GM19328 (cell line): ENCODE results near the gene BRSK2.
"Not testable (repeated sequence)": the region's sequence is repeated elsewhere in the genome, so short reads cannot be mapped to it uniquely, and the experiment has no call there.

Experiments used
- ATAC-seq: cut with Tn5 transposase; IDR thresholded peaks from one replicate; pipeline ENCODE4 v1.9.1; 2021; ENCODE audit warnings: mild to moderate bottlenecking, moderate library complexity; ENCODE audit not compliant: unreplicated experiment

Gene BRSK2

DNA sequence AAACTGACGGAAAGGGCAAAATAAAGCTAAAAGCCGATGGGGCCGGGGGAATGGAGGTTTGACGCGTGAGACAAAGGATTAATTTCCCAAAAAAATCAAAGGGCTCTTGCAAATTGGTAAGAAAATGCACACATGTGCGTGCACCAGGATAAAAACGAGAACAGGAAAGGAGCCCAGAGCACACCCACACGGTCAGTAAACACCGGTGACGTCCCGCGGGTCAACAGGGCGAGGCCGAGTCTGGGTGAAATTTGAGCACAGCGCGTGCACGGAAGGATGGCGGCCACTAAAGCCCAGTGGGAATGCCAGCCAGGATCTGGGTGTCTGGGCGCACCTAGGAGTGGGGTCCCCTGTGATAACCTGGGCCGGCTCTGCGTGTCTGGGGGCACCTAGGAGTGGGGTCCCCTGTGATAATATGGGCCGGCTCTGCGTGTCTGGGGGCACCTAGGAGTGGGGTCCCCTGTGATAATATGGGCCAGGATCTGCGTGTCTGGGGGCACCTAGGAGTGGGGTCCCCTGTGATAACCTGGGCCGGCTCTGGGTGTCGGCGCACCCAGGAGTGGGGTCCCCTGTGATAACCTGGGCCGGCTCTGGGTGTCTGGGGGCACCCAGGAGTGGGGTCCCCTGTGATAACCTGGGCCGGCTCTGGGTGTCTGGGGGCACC, 44.4 kb downstream of the BRSK2 start:
- no peak for ATAC-seq

DNA sequence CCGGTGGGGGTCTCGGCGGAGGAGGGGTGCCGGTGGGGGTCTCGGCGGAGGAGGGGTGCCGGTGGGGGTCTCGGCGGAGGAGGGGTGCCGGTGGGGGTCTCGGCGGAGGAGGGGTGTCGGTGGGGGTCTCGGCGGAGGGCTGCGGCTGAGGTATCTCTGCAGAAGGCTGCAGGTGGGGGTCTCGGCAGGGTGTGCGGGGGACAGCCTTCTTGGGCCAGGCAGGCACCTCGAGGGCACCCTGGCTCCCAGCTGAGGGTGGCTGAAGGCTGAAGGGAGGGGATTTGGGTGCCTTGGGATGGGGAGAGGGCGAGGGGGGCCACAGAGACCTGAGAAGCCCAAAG, 45.7 kb downstream of the BRSK2 start:
- not testable (repeated sequence) for ATAC-seq

DNA sequence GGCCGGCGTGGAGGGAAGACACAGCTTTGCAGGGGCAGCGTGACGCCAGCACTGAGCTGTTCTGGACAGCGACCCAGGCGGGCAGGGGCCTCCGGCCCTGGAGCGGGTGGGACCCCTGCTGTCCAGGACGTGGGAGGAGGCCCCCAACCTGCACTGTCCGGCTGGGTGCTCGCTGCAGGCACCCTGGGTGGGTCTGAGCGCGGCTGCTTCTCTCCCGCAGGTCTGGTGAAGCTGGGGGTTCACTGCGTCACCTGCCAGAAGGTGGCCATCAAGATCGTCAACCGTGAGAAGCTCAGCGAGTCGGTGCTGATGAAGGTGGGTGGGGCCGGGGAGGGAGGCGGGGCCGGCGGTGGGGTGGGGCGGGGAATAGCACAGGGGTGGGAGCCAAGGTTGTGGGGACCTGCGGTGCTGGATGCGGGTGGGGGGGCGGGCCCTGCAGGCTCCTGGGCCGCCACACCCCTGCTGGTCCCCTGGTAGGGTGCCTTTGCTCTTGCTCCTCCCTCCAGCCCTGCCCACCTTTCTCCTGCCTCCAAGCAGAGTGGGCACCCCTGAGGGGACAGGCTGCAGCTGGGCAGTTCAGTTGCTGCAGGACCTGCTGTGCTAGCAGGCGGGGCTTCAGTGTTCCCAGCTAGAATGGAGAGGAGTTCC, 46.2 kb downstream of the BRSK2 start:
- ATAC-seq = no peak

DNA sequence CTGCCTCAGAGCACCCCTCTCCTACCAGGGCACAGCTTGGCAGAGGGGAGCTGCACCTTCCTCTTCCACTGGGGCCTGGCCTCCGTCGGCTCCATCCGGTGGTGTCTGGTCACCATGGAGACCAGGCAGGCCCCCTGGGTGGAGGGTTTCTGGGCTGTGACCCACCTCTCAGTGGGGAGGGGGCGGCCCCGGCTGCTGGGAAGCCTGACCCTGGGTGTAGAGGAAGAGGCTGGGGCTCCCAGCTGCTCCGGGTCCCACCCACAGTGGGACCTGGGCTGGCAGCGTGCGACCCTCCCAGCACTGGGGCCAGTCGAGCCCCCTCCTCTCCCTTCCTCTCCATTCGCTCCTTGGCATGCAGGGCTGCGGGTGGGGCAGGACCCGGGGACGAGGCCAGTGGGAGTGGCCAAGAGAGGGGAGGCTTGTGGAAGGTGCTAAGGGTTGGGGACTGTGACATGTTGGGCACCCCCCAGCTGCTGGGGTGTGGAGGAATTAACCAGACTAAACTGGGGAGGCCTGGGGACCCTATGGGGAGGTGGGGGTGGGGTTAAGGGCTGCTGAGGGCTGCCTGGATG, 46.8 kb downstream of the BRSK2 start:
- no peak for ATAC-seq

DNA sequence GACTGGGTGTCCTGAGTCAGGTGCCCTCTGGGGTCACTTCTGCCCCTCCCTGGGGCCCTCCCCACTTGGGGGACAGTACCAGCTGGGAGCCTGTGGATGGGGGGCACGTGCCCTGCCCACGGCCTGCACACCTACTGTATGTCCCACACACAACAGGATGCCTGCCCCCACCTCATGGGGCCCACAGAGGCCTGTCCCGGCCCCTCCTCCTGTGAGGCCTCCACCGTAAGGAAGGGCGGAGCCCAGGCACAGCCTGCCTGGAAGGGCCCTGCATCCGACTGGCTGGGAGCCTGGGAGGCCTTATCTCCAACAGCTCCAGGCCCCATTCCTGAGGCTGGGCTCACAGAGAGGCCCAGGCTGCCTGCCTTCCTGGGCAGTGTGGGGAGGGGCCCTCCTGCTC, 47.8 kb downstream of the BRSK2 start:
- ATAC-seq = no peak

DNA sequence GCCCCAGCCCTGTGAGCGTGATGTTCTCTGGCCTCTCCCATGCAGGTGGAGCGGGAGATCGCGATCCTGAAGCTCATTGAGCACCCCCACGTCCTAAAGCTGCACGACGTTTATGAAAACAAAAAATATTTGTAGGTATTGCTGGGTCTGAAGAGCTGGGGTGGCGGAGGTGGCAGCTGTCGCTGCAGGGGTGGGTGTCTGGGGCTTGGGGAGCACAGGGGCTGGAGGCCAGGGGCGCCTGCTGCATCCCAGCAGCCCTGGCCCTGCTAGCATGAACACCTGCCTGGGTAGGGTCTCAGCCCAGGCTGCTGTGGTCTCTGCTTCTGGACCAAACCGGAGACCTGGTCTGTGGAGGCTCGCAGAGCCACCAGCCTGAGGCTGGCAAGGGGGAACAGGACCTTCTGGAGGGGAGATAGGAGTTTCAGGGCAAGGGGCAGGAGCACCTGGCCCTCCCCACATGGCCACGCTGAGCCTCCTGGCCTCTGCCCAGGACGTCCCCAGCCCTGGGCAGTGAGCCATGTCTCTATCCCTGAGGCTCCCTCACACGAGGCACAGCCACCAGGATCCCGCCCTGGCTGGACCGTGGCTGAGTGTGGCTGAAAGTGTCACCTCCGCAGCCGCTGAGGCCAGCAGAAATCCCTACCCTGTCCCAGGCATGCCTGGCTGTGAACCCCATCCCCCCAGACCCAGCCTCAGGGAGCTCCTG, 48.7 kb downstream of the BRSK2 start:
- ATAC-seq = no peak

DNA sequence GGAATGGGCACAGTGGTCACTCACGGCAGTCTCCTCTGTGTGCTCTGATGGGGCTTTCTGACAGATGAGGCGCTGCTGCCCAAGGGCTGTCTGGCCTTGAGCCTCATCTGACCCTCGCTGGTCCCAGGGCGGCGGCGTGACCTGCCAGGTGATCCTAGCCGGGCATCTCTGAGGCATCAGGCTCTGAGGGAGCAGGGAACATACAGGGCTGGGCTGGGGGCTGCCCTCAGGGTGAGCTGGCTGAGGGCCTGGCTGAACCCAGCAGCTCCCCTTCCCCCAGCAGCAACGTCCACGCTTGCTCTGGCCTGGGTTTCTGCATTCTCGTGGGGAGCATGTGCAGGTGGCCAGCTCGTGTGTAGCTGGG, 49.2 kb downstream of the BRSK2 start:
- no peak for ATAC-seq

DNA sequence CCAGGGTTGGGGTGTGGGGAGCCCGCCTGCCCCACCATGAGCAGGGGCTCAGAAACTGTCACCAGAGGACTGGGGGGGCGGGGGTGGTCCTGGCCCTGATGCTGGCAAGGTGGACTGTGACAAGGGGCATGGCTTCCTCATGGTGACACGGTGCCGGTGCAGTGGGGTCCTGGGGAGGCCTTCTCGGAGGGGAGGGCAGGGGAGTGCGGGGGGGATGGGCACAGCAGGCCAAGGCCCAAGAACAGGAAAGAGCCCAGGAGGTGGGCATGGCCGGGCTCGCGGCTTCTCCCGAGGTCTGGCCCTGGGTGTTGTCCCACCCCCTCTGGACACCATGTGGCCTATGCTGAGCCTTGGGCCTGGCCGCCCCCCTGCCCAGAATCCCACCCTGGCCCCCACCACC, 49.6 kb downstream of the BRSK2 start:
- no peak for ATAC-seq

DNA sequence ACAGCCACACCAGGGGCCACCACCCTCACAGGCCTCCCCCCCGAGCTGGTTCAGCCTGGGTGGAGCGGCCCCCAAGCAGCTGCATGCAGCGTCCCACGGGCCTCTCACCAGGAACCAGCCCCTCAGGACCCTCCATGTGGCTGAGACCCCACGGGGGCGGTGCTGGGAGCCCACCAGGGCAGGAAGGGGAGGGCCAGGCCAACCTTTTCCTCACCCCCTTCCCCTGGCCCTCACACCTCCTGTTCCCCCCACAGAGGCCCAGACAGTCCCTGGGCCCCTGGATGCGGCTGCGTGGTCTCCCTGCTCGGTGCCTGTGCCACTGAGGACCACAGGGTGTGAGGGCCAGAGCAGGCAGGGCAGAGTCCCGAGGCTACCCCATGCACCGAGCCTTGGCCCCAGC, 50.3 kb downstream of the BRSK2 start:
- ATAC-seq = no peak

DNA sequence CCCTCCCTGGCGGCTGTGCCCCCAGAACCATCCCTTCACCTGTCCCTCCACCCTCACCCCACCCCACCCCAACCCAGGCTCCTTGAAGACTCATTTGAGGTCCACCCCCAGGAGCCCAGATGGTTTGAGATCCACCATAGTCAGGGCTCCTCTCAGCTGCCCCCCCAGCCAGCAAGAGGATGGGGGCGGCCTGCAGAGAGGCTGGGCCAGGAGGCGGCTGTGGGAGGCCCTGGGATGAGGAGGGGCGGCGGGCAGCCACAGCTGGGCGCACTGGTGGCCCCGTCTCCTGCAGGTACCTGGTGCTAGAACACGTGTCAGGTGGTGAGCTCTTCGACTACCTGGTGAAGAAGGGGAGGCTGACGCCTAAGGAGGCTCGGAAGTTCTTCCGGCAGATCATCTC, 50.8 kb downstream of the BRSK2 start:
- no peak for ATAC-seq

DNA sequence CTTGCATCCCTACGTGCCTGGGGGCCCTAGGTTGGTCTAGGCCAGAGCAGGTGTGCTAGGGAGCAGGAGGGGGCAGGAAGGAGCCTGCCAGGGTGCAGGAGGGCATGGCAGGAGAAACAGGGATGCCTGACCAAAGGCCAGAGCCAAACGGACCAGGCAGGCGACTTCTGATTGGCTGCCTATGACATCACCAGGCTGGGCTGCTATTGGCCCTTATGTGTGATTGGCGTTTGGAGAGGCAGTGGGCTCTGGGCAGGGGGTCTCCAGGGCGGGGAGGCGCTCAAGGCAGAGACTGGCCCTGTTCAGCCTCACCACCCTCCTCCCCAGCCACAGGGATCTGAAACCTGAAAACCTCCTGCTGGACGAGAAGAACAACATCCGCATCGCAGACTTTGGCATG, 52.4 kb downstream of the BRSK2 start:
- ATAC-seq = no peak

DNA sequence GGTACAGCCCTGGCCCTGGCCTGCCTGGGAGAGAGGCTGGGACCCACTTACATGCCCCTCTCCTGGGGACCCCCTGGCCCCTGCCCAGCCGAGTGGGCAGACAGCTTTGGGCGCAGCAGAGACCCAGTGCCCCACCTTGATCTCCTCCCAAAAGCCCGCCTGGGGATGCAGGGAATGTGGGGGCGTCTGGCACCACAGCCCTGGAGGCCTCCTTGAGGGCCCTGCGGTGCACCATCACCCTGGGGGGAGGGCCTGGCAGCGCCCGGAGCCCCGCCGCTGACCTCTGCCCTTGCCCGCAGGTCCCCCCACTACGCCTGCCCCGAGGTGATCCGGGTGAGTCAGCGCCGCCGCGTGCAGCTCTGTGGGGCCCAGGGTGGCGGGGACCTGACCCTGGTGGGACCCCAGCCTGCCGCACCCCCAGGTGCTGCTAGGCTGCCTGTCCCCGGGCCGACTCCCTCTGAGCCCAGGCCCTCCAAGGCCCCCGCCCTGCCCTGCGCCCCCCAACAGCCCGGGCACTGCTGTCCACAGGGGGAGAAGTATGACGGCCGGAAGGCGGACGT, 53.2 kb downstream of the BRSK2 start:
- no peak for ATAC-seq

DNA sequence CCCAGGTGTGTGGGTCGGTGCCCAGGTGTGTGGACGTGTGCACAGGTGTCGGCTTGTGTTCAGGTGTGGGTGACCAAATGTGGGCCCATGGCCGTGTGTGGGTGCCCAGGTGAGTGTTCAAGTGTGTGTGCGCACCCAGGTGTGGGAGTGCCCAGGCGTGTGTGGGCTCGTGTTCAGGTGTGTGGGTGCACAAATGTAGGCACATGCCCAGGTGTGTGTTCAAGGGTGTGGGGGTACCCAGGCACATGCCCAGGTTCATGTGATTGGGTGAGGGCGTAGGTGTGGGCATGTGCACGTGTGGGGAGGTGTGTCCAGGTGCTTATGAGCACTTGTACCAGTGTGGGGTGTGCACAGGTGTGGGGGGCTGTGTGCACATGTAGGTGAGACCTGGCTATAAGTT, 54.0 kb downstream of the BRSK2 start:
- no peak for ATAC-seq

DNA sequence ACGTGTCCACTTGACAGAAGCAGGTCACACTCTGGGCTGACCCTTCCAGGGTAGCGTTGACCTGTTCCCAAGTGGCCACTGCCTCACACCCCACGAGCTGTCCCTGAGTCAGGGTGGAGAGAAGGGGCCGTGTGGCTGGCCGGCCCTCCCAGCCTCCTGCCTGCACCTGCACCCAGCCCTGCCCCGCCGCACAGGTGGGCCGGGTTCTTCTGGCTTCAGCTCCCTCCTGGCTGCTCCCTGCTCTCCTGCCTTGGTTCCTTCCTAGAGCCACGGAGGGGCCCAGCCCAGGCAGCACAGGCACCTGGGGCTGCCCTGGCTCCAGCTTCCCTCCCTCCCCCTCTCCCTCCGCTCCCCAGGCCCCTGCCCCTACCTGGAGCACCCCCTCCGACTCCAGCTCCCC, 54.6 kb downstream of the BRSK2 start:
- no peak for ATAC-seq

DNA sequence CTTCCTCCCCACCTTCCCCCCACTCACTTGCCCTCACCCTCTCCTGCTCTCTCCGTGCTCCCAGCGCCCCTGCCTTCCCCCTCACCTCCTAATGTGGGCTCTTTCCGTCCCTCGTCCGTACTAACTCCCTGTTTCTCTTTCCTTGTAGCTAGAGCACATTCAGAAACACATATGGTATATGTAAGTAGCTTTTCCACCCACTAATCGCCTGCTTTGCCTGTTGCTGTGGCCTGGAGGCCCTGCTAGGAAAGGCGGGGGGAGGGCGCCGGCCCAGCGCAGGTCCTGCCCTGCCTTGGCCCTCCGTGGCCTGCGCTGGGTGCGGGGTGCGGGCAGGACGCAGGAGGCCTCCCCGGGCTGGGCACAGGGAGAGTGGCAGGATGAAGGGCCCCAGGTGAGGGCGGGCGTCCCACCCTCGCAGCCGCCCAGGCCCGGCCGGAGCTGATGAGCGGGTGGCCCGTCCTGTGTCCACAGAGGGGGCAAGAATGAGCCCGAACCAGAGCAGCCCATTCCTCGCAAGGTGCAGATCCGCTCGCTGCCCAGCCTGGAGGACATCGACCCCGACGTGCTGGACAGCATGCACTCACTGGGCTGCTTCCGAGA, 55.2 kb downstream of the BRSK2 start:
- ATAC-seq = no peak

DNA sequence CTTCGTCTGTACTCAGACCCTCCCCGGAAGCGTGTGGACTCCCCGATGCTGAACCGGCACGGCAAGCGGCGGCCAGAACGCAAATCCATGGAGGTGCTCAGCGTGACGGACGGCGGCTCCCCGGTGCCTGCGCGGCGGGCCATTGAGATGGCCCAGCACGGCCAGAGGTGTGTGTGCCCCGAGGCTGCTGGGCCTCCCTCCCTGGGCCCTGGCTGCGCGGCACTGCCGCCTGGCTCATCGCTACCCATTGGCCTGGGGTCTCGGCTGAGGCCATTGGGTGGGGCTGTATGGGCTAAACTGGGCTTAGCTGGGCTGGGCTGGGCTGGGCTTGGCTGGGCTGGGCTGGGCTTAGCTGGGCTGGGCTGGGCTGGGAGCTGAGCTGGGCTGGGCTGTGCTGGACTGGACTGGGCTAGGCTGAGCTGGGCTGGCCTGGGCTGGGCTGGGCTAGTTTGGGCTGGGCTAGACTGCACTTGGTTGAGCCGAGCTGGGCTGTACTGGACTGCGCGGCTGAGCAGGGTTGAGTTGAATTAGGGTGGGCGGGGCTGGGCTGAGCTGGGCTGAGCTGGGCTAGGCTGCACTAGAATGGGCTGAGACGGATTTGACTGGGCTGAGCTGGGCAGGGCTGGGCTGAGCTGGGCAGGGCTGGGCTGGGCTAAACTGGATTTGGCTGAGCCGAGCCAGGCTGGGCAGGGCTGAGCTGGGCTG, 56.2 kb downstream of the BRSK2 start:
- ATAC-seq = no peak

DNA sequence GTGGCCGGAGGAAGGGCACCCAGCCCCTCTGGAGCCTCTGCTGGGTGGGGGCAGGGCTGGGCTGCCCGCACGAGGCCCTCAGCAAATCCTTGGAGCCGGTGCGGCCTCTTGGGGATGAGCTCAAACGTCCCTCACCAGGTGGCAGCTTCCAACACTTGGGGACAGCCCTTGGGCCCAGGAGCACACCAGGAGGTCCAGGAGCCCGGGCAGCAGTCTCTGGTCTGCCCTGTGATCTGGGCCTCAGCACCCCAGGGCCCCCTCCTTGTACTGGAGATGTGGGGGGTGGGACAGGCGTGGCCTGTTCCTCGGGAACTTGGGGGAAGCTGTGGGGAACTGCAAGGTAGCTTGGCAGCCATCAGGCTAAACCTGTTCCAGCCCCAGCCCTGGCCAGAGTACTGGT, 56.9 kb downstream of the BRSK2 start:
- no peak for ATAC-seq

DNA sequence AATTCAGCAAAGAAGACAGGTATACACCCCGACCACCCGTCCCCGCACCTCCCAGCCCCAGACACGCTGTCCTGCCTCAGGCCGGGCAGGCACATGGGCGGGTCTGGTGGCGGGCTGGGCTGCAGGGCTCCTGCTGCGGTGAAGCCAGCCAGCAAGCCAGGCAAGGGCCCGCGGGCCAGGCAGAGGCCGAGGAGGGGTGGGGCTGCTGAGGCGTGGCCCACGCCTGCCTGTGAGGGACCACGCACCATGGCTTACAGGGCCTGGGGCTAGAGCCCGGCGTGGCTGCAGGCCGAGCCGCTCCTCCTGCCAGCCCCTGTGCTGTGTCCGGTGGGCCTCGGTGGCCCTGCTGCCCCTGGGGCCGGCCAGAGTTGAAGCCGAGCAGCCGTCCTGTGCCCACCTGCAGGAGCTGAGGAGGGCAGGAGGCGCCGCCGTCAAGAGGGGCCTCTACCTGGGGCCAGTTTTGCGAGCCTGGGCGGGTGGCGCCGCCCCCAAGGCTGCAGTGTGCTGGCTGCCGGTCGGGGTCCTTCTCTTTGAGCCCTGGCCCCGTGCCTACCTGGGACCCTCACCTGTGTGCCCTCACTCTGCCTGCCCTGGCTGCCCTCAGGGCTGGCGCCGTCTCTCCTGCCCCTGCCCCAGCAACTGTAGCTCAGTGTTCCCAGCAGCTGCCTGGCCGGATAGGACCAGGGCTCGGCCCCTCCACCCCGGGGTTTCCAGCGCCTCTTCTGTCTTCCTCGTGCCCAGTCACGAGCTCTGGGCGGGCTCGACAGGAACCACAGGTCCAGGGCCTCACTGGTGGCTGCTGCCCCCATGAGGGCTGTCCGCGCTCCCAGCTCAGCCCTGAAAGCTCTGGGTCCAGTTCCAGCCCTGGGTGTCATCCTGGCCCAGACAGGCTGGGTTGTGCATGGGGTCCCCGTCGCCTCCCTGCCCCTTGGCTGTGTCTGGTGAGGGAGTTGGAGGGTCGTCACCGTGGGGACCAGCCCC, 58.4 kb downstream of the BRSK2 start:
- no peak for ATAC-seq

DNA sequence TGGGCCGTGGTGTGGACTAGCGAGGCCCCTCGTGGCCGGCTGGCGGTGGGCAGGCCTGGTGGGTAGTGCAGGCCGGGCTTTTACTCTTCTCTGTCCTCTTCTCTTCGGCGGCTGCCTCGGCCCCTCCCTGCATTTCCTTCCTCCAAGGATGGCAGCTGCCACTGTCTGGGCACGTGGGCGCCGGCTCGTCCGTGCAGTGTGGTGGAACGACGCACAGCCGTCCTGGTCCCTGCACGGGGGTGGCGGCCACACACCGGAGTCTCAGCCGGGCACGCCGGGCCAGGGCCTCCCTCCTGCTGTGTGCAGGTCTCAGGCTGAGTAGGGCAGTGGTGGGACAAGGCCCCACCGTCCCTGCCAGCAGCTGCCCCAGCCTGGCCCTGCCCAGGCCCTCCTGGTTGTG, 59.1 kb downstream of the BRSK2 start:
- ATAC-seq = no peak
